H1 (cell line): Measurements from ENCODE around the gene PDE4C. TPM values are rescaled to one million over a fixed set of nuclear protein-coding genes. Genes with fewer than 3 reads are reported as not detected.
A peak's percentile ranks its signal among the peaks of the same experiment; 100 is the strongest.

Experiments used
- CTCF ChIA-PET: fragments of 300-600 bp; sonication (Branson Sonifier 250); formaldehyde crosslinking; loops from one replicate; lab custom pipeline; 2021; ENCODE audit not compliant: partially characterized antibody; lab: Charles Lee
- POLR2A ChIA-PET: fragments of 300-600 bp; sonication (Branson Sonifier 250); formaldehyde crosslinking; loops from one replicate; lab custom pipeline; 2021; ENCODE audit warnings: inconsistent platforms; ENCODE audit not compliant: partially characterized antibody; lab: Charles Lee
- DNase-seq, 2 experiments: peaks; one replicate each; pipeline versions ENCODE4 v3.0.0 to v3.0.0-alpha.2; 2010 to 2022; ENCODE audit warnings: low spot score in 2 of 2, low read depth in 1 of 2, mixed read lengths in 1 of 2
- FAIRE-seq: peaks from 2 replicates; lab custom pipeline; 2011; peaks lifted over from hg19 to GRCh38; lab: Jason Lieb, UNC
- H2AFZ ChIP-seq: 2 replicates; pipeline ENCODE4 v1.8.1; 2012; ENCODE audit warnings: low read length, inconsistent platforms
- H2AK5ac ChIP-seq: 2 replicates; pipeline ENCODE4 v1.6.1; 2013; ENCODE audit warnings: low read depth, low read length
- H2BK120ac ChIP-seq: replicated peaks from 2 replicates; pipeline ENCODE3; 2013; ENCODE audit warnings: low read depth, low read length, inconsistent platforms
- H2BK12ac ChIP-seq: 2 replicates; pipeline ENCODE4 v1.6.1; 2013; ENCODE audit warnings: low read depth, low read length
- H2BK15ac ChIP-seq: 2 replicates; pipeline ENCODE4 v1.6.1; 2013; ENCODE audit warnings: low read length
- H2BK20ac ChIP-seq: 2 replicates; pipeline ENCODE4 v1.6.1; 2013; ENCODE audit warnings: low read length
- H2BK5ac ChIP-seq: 2 replicates; pipeline ENCODE4 v1.6.1; 2013; ENCODE audit warnings: low read depth, low read length
- H3K14ac ChIP-seq: 2 replicates; pipeline ENCODE4 v1.6.1; 2013; ENCODE audit warnings: inconsistent platforms; ENCODE audit not compliant: insufficient read length
- H3K18ac ChIP-seq: 2 replicates; pipeline ENCODE4 v1.6.1; 2013; ENCODE audit warnings: low read length; ENCODE audit errors: extremely low read depth
- H3K23ac ChIP-seq: 2 replicates; pipeline ENCODE4 v1.6.1; 2013; ENCODE audit warnings: inconsistent platforms; ENCODE audit not compliant: insufficient read length
- H3K23me2 ChIP-seq: 2 replicates; pipeline ENCODE4 v1.6.1; 2013; ENCODE audit warnings: low read depth, low read length
- H3K27ac ChIP-seq: 2 replicates; pipeline ENCODE4 v1.6.1; 2011; ENCODE audit warnings: low read depth, low read length, inconsistent platforms
- H3K27me3 ChIP-seq, 4 experiments: replicated peaks in 1 of 4; 1 replicate in 1 of 4; 2 replicates in 3 of 4; pipeline versions ENCODE4 v1.6.1 to v1.8.1; 2011 to 2013; ENCODE audit warnings: low read length in 3 of 4, mild to moderate bottlenecking in 3 of 4, inconsistent platforms in 2 of 4, mixed read lengths in 2 of 4, moderate library complexity in 1 of 4; ENCODE audit not compliant: control insufficient read depth in 3 of 4, insufficient read depth in 3 of 4; ENCODE audit errors: extremely low read depth in 1 of 4
- H3K36me3 ChIP-seq, 4 experiments: 2 replicates each; pipeline versions ENCODE4 v1.6.1 to v1.8.1; 2011 to 2013; ENCODE audit warnings: mild to moderate bottlenecking in 4 of 4, low read length in 3 of 4, moderate library complexity in 2 of 4, control low read depth in 1 of 4, inconsistent platforms in 1 of 4; ENCODE audit not compliant: insufficient read depth in 4 of 4, control insufficient read depth in 2 of 4
- H3K4ac ChIP-seq: replicated peaks from 2 replicates; pipeline ENCODE3; 2013; ENCODE audit warnings: low read length, low read depth, mixed read lengths, inconsistent platforms; ENCODE audit not compliant: insufficient read length
- H3K4me1 ChIP-seq, 4 experiments: replicated peaks in 1 of 4; 1 replicate in 1 of 4; 2 replicates in 3 of 4; pipeline versions ENCODE4 v1.6.1 to v1.8.1; 2011 to 2013; ENCODE audit warnings: low read length in 3 of 4, inconsistent platforms in 2 of 4, mixed read lengths in 1 of 4; ENCODE audit not compliant: insufficient read depth in 4 of 4, control insufficient read depth in 3 of 4
- H3K4me2 ChIP-seq, 2 experiments: 2 replicates each; pipeline versions ENCODE4 v1.6.1 to v1.8.1; 2011 to 2013; ENCODE audit warnings: low read depth in 2 of 2, low read length in 2 of 2, control low read depth in 1 of 2, inconsistent platforms in 1 of 2, mild to moderate bottlenecking in 1 of 2; ENCODE audit not compliant: insufficient read depth in 1 of 2
- H3K4me3 ChIP-seq, 4 experiments: fragments of 200-600, 300-600 bp in 1 of 4; sonication (generic), shearing (Covaris generic), sonication (Bioruptor Twin) in 1 of 4; 2 replicates each; pipeline versions ENCODE4 v1.5.1 to v1.8.1; 2011 to 2016; ENCODE audit warnings: low read length in 4 of 4, low read depth in 3 of 4, control low read depth in 2 of 4, inconsistent platforms in 2 of 4, mild to moderate bottlenecking in 2 of 4, mixed read lengths in 1 of 4, moderate library complexity in 1 of 4; ENCODE audit not compliant: insufficient read depth in 2 of 4; ENCODE audit errors: extremely low read depth in 1 of 4
- H3K56ac ChIP-seq: replicated peaks from 2 replicates; pipeline ENCODE3; 2013; ENCODE audit warnings: low read depth, mild to moderate bottlenecking, mixed read lengths, low read length, inconsistent platforms; ENCODE audit not compliant: insufficient read length
- H3K79me1 ChIP-seq: 2 replicates; pipeline ENCODE4 v1.6.1; 2013; ENCODE audit warnings: low read depth, low read length, control low read depth
- H3K79me2 ChIP-seq, 2 experiments: 2 replicates each; pipeline versions ENCODE4 v1.6.1 to v1.8.1; 2012 to 2013; ENCODE audit warnings: low read length in 2 of 2, mild to moderate bottlenecking in 2 of 2, inconsistent platforms in 1 of 2; ENCODE audit not compliant: insufficient read depth in 2 of 2, control insufficient read depth in 1 of 2
- H3K9ac ChIP-seq, 4 experiments: replicated peaks in 1 of 4; 1 replicate in 1 of 4; 2 replicates in 3 of 4; pipeline versions ENCODE4 v1.6.1 to v1.8.1; 2011 to 2013; ENCODE audit warnings: low read depth in 3 of 4, low read length in 3 of 4, control low read depth in 2 of 4, mild to moderate bottlenecking in 2 of 4, moderate library complexity in 2 of 4, inconsistent platforms in 1 of 4; ENCODE audit errors: extremely low read depth in 1 of 4
- H3K9me3 ChIP-seq, 2 experiments: 2 replicates each; pipeline versions ENCODE4 v1.6.1 to v1.8.1; 2012 to 2013; ENCODE audit warnings: mild to moderate bottlenecking in 2 of 2, moderate library complexity in 2 of 2, control low read depth in 1 of 2, inconsistent platforms in 1 of 2, low read depth in 1 of 2, low read length in 1 of 2, mixed read lengths in 1 of 2; ENCODE audit not compliant: insufficient read depth in 2 of 2
- H4K20me1 ChIP-seq, 2 experiments: replicated peaks in 1 of 2; 2 replicates each; pipeline versions ENCODE3 to v1.8.1; 2011 to 2013; ENCODE audit warnings: inconsistent platforms in 2 of 2, low read length in 2 of 2, mild to moderate bottlenecking in 1 of 2; ENCODE audit not compliant: insufficient read depth in 2 of 2, control insufficient read depth in 1 of 2
- H4K5ac ChIP-seq: 2 replicates; pipeline ENCODE4 v1.6.1; 2013; ENCODE audit warnings: low read length, low read depth, mixed read lengths, inconsistent platforms; ENCODE audit not compliant: insufficient read length
- H4K8ac ChIP-seq: 2 replicates; pipeline ENCODE4 v1.8.0; 2013; ENCODE audit warnings: mild to moderate bottlenecking, moderate library complexity, low read length, inconsistent platforms; ENCODE audit not compliant: insufficient read depth; ENCODE audit errors: extremely low read depth
- H4K91ac ChIP-seq: replicated peaks from 2 replicates; pipeline ENCODE3; 2013; ENCODE audit warnings: low read length, mixed read lengths, inconsistent platforms; ENCODE audit not compliant: insufficient read length
- CBX5 ChIP-seq: fragments of 300-800, 300-1000 bp; sonication (generic); IDR thresholded peaks from 2 replicates; pipeline ENCODE4 v1.7.1; 2016; ENCODE audit warnings: antibody characterized with exemption, low read length, low read depth
- EP300 ChIP-seq, 2 experiments: IDR thresholded peaks; 1 replicate in 1 of 2; 2 replicates in 1 of 2; pipeline ENCODE4 v1.6.1; 2011 to 2012; ENCODE audit warnings: low read depth in 2 of 2, low read length in 2 of 2, mild to moderate bottlenecking in 2 of 2, borderline replicate concordance in 1 of 2, inconsistent platforms in 1 of 2, moderate library complexity in 1 of 2
- JUN ChIP-seq: IDR thresholded peaks from 2 replicates; pipeline ENCODE4 v1.6.1; 2011; ENCODE audit warnings: low read depth, mild to moderate bottlenecking, improper control_type of control experiment, low read length
- JUND ChIP-seq: IDR thresholded peaks from 2 replicates; pipeline ENCODE4 v1.6.1; 2011; ENCODE audit warnings: mild to moderate bottlenecking, improper control_type of control experiment, low read length
- NANOG ChIP-seq: IDR thresholded peaks from 2 replicates; pipeline ENCODE4 v1.6.1; 2011; ENCODE audit warnings: low read length, low read depth, mild to moderate bottlenecking, inconsistent platforms; ENCODE audit not compliant: insufficient read depth, poor library complexity, severe bottlenecking
- PHF8 ChIP-seq: fragments of 200-600 bp; sonication (generic); conservative IDR thresholded peaks from 2 replicates; pipeline ENCODE4 v1.7.1; 2012; ENCODE audit warnings: low read depth, mild to moderate bottlenecking, inconsistent platforms, low read length, moderate library complexity
- RBBP5 ChIP-seq: IDR thresholded peaks from 2 replicates; pipeline ENCODE4 v1.7.1; 2012; ENCODE audit warnings: low read depth, mild to moderate bottlenecking, inconsistent platforms, low read length, moderate library complexity, borderline replicate concordance
- RXRA ChIP-seq: IDR thresholded peaks from 2 replicates; pipeline ENCODE4 v1.6.1; 2011; ENCODE audit warnings: low read depth, mild to moderate bottlenecking, low read length, moderate library complexity; ENCODE audit not compliant: insufficient read depth
- SAP30 ChIP-seq: fragments of 300-600 bp; sonication (generic); IDR thresholded peaks from 2 replicates; pipeline ENCODE4 v1.7.1; 2012; ENCODE audit warnings: low read length, moderate library complexity, mild to moderate bottlenecking, inconsistent platforms; ENCODE audit not compliant: insufficient read depth, insufficient replicate concordance
- TCF12 ChIP-seq: IDR thresholded peaks from 2 replicates; pipeline ENCODE4 v1.6.1; 2011; ENCODE audit warnings: low read depth, mild to moderate bottlenecking, low read length
- TEAD4 ChIP-seq: IDR thresholded peaks from 2 replicates; pipeline ENCODE4 v1.6.1; 2012; ENCODE audit warnings: low read depth, low read length, inconsistent platforms, mixed read lengths
- USF2 ChIP-seq: IDR thresholded peaks from 2 replicates; pipeline ENCODE4 v1.6.1; 2011; ENCODE audit warnings: low read length, improper control_type of control experiment
- polyA plus RNA-seq, 7 experiments: library from polyadenylated mRNA; depleted of rRNA in 3 of 7; stranded (reverse) in 5 of 7; unstranded in 2 of 7; fragments of >200 nt in 5 of 7; fragments of 200-250 nt in 2 of 7; gene quantifications; 1 replicate in 5 of 7; 2 replicates in 1 of 7; 4 replicates in 1 of 7; pipeline versions ENCODE4 v1.2.1 to v1.2.3, GENCODE V29; 2011 to 2013; ENCODE audit warnings: missing spikeins in 2 of 7, mixed read lengths in 2 of 7
- total RNA-seq: library from RNA; stranded (reverse); fragmentation: NEBNext Ultra II Directional; extraction: Animal tissue kit (Norgen Biotek cat#: 25700); gene quantifications from 2 replicates; pipeline ENCODE4 v1.2.1, GENCODE V29; 2021
- TF ChIP-seq, protein P1 (sequence below): IDR thresholded peaks from 2 replicates; pipeline ENCODE4 v1.6.1; 2012; ENCODE audit warnings: inconsistent platforms

Gene PDE4C
- total and polyA plus RNA-seq, 2 of the 8 experiments (the other 6 are each of a cell fraction or from before 2014, with no cell fraction given), result 2.7 to 3.1 TPM

DNA sequence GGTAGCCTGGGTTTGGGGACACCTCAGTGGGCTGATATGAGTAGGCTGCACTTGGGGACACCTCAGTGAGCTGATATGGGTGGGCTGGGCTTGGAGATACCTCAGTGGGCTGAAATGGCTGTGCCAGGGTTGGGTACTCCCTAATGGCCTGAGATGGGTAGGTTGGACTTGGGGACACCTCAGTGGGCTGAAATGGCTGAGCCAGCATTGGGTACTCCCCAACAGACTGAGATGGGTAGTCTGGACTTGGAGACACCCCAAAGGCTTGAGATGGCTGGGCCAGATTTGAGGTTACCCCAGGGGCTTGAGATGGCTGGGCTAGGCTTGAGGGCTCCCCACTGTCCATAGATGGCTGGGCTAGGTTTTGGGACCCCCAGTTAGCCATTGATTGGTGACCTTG lies 35.9 kb upstream of the PDE4C start:
- H2BK12ac ChIP-seq, result no peak overlapping the region; the same call in 1 of the 2 replicates
- peaks cover 0 to 10% (median 0%) of the 10 kb centered on the region in 4 experiments; a peak in 3 of 7 replicates for H3K27me3 ChIP-seq
- no peak overlapping the region for H3K4ac ChIP-seq
- H2BK20ac ChIP-seq, result no peak overlapping the region
- H3K9me3 ChIP-seq, result no peaks in the 10 kb centered on the region
- H4K8ac ChIP-seq, result no peak overlapping the region
- H3K9ac ChIP-seq, result no peak overlapping the region
- H3K23ac ChIP-seq, result no peak overlapping the region
- no peak overlapping the region for H3K14ac ChIP-seq
- ChIA-PET POLR2A (interaction anchor here (0.7 to 3.8 kb wide), 5 partner anchors 16 to 31 kb away, joined by 3 to 19 read pairs (median 5); partner anchors contain the start of gene JUND), CTCF (interaction anchor here (1.2 to 3.9 kb wide), 4 partner anchors 10 to 41 kb away, joined by 3 to 21 read pairs (median 18); no protein-coding TSS in a partner anchor)
- H3K36me3 ChIP-seq, result no peaks in the 10 kb centered on the region; a peak in 1 of 8 replicates
- no peaks in the 10 kb centered on the region; the same call in 1 of the 2 replicates for H3K79me1 ChIP-seq
- H3K79me2 ChIP-seq, result no peaks in the 10 kb centered on the region
- no peak overlapping the region for H3K4me2 ChIP-seq
- H3K56ac ChIP-seq, result no peak overlapping the region
- FAIRE-seq (no peak), DNase-seq (no peak)
- no peak overlapping the region for H2AFZ ChIP-seq
- no peaks in the 10 kb centered on the region for H3K23me2 ChIP-seq
- no peak overlapping the region for H4K91ac ChIP-seq
- no peak overlapping the region for H3K4me3 ChIP-seq
- H2BK15ac ChIP-seq, result 0 out of 2 replicates have a peak overlapping the region, but pooled peaks have one; percentile 61
- H4K5ac ChIP-seq, result no peak overlapping the region
- no peak overlapping the region for H3K27ac ChIP-seq
- H4K20me1 ChIP-seq, result peaks cover 0 to 1% of the 10 kb centered on the region in 2 experiments
- H2AK5ac ChIP-seq, result no peak overlapping the region
- no peak overlapping the region for H3K18ac ChIP-seq
- no peaks in the 10 kb centered on the region for H3K4me1 ChIP-seq
- H2BK120ac ChIP-seq, result no peak overlapping the region
- no peak overlapping the region for H2BK5ac ChIP-seq
- TF ChIP-seq PHF8 (no peak), TEAD4 (no peak), JUND (no peak), NANOG (no peak), JUN (no peak), USF2 (no peak), RXRA (no peak), SAP30 (no peak), TCF12 (no peak), CBX5 (no peak), RBBP5 (no peak), EP300 (IDR thresholded peaks at IDR 0.05; ENCODE audit: borderline replicate concordance in 1 of 2, low read depth in 2 of 2, low read length in 2 of 2) (no peak)
- TF ChIP-seq, protein P1, sequence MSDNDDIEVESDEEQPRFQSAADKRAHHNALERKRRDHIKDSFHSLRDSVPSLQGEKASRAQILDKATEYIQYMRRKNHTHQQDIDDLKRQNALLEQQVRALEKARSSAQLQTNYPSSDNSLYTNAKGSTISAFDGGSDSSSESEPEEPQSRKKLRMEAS, result no peak
